ENCODE measurements around the gene ATP6V1B1. TPM values are rescaled to one million over a fixed set of nuclear protein-coding genes. Genes with fewer than 3 reads are reported as not detected.

ATP6V1B1 gene
- total and polyA plus RNA-seq, 9 of the 15 experiments (the other 6 are each of a cell fraction or from before 2014, with no cell fraction given) = not detected

GRCh38 chr2:70926042-70926441 is 9.7 kb upstream of the ATP6V1B1 start:
- H3K79me2 ChIP-seq (ENCODE audit: control insufficient read depth, insufficient read depth, low read length) = no peaks in the 10 kb centered on the region
- TF ChIP-seq GTF2B (IDR thresholded peaks at IDR 0.05; ENCODE audit: extremely low read depth, insufficient read length) = no peak
- no peak for TF ChIP-seq ZNF121 (CRISPR knock-in tag; conservative IDR thresholded peaks at IDR 0.05)
- TF ChIP-seq PCBP2 (IDR thresholded peaks at IDR 0.05; ENCODE audit: low read depth, low read length, poor library complexity, severe bottlenecking) = no peak
- no peak for TF ChIP-seq TAF15 (IDR thresholded peaks at IDR 0.05; ENCODE audit: low read depth, low read length)
- no peak for TF ChIP-seq KDM5B (IDR thresholded peaks at IDR 0.05; ENCODE audit: insufficient replicate concordance, low read depth, low read length)
- no peak for TF ChIP-seq ZNF431 (CRISPR knock-in tag; IDR thresholded peaks at IDR 0.05)
- no peak for TF ChIP-seq TSHZ1 (CRISPR knock-in tag; IDR thresholded peaks at IDR 0.05)
- TF ChIP-seq PTTG1 (tag; IDR thresholded peaks at IDR 0.05; ENCODE audit: low read depth) = no peak
- no peak for TF ChIP-seq SIN3A (IDR thresholded peaks at IDR 0.05; ENCODE audit: borderline replicate concordance in 2 of 2, control insufficient read depth in 1 of 2, low read depth in 2 of 2, low read length in 2 of 2)
- no peak for TF ChIP-seq TARDBP (IDR thresholded peaks at IDR 0.05)
- no peak for TF ChIP-seq TCF15 (CRISPR knock-in tag; IDR thresholded peaks at IDR 0.05)
- no peak for TF ChIP-seq NR2F6 (CRISPR knock-in tag; IDR thresholded peaks at IDR 0.05)
- TF ChIP-seq TCF3 (CRISPR knock-in tag; IDR thresholded peaks at IDR 0.05) = no peak
- no peak for TF ChIP-seq PHF21A (IDR thresholded peaks at IDR 0.05; ENCODE audit: borderline replicate concordance, low read depth)
- TF ChIP-seq HOXB6 (CRISPR knock-in tag; IDR thresholded peaks at IDR 0.05; ENCODE audit: borderline replicate concordance) = no peak
- no peak for TF ChIP-seq ZNF830 (CRISPR knock-in tag; IDR thresholded peaks at IDR 0.05)
- TF ChIP-seq POLR2B (IDR thresholded peaks at IDR 0.05; ENCODE audit: low read depth, partially characterized antibody) = no peak
- no peak for TF ChIP-seq ZNF707 (CRISPR knock-in tag; conservative IDR thresholded peaks at IDR 0.05)

More at GRCh38 chr2:70926042-70926441, 9.7 kb upstream of the ATP6V1B1 start:
- Histone ChIP-seq H3K4me2 (ENCODE audit: insufficient read depth, low read length) (no peak overlapping the region), H3K36me3 (ENCODE audit: control insufficient read depth, insufficient read depth, low read length) (no peaks in the 10 kb centered on the region), H3K4me3 (no peak overlapping the region), H3K27ac (ENCODE audit: extremely low read depth, low read depth, low read length) (no peak overlapping the region), H4K20me1 (replicated peaks; ENCODE audit: control insufficient read depth, insufficient read depth, low read length) (no peaks in the 10 kb centered on the region), H2AFZ (ENCODE audit: low read depth, low read length) (no peak overlapping the region), H3K9me3 (replicated peaks; ENCODE audit: control insufficient read depth, insufficient read depth, low read depth, low read length) (no peaks in the 10 kb centered on the region), H3K9me1 (ENCODE audit: control insufficient read depth, insufficient read depth, low read length) (no peaks in the 10 kb centered on the region), H3K9ac (ENCODE audit: insufficient read depth in 1 of 2, low read depth in 2 of 2, low read length in 2 of 2) (no peak overlapping the region), H3K27me3 (ENCODE audit: control insufficient read depth in 2 of 2, insufficient read depth in 2 of 2, low read length in 2 of 2) (peaks cover 14 to 48% of the 10 kb centered on the region in 2 experiments; a peak in 3 of 5 replicates), H3K4me1 (replicated peaks in 1 of 2; ENCODE audit: control insufficient read depth in 2 of 2, insufficient read depth in 2 of 2, low read length in 2 of 2) (peaks cover 0 to 3% of the 10 kb centered on the region in 2 experiments; a peak in 1 of 5 replicates)
- BruUV-seq (replicated peaks) = no TSS peak
- POLR2A ChIA-PET = interaction anchor here (1.3 kb wide), 1 partner anchor 16 kb away, joined by 3 read pairs; no protein-coding TSS in a partner anchor
- CTCF ChIA-PET (ENCODE audit: low intra/inter-chr PET ratio) = interaction anchor here (0.5 kb wide), 1 partner anchor 267 kb away, joined by 3 read pairs; no protein-coding TSS in a partner anchor
- 0% methylated on average over 2 of the region's 2 CpGs for WGBS (ENCODE audit: insufficient coverage, low coverage, missing lambda C conversion rate)
- FAIRE-seq (no peak), DNase-seq (ENCODE audit: extremely low read depth in 1 of 4, low spot score in 3 of 4) (no peak), ATAC-seq (no peak)
- intact Hi-C loops (cut with micrococcal nuclease) = no loop called here
- in situ Hi-C loops (cut with MboI) = no loop called here
